AG04450 (cell line): ENCODE results near the gene CHTOP. TPM values are rescaled to one million over a fixed set of nuclear protein-coding genes. Genes with fewer than 3 reads are reported as not detected.

Experiments used
- CTCF ChIA-PET: fragments of 300-600, 350-600 bp; formaldehyde crosslinking; extraction: SDS; loops from one replicate; lab custom pipeline; 2022; ENCODE audit warnings: antibody characterized with exemption, inconsistent platforms; lab: Charles Lee
- POLR2A ChIA-PET: fragments of 350-600 bp; formaldehyde crosslinking; extraction: SDS; loops from one replicate; lab custom pipeline; 2021; ENCODE audit warnings: antibody characterized with exemption, inconsistent platforms; lab: Yijun Ruan, JAX
- DNase-seq: peaks from one replicate; pipeline ENCODE4 v3.0.0-alpha.2; 2011; ENCODE audit warnings: low read depth, low spot score
- H3K27ac ChIP-seq: one replicate; pipeline ENCODE4 v1.5.1; 2012; ENCODE audit warnings: low read depth, low read length, control low read depth
- H3K27me3 ChIP-seq: one replicate; pipeline ENCODE4 v1.6.0; 2012; ENCODE audit warnings: low read length; ENCODE audit not compliant: control insufficient read depth, insufficient read depth
- H3K4me3 ChIP-seq: 2 replicates; pipeline ENCODE4 v1.5.1; 2011; ENCODE audit warnings: mild to moderate bottlenecking, low read depth, low read length, control low read depth
- H3K9me3 ChIP-seq: 2 replicates; pipeline ENCODE4 v1.5.1; 2012; ENCODE audit warnings: low read length; ENCODE audit not compliant: control insufficient read depth, insufficient read depth
- CTCF ChIP-seq: IDR thresholded peaks from 2 replicates; pipeline ENCODE4 v1.5.1; 2011; ENCODE audit warnings: low read depth, low read length, control low read depth, inconsistent platforms
- polyA plus RNA-seq: library from polyadenylated mRNA; depleted of rRNA; stranded (reverse); fragments of >200 nt; gene quantifications from 2 replicates; pipeline ENCODE4 v1.2.3, GENCODE V29; 2011

Gene CHTOP
- polyA plus RNA-seq, 1 experiment, result 59.5 TPM

- no peaks in the 10 kb centered on the region for H3K27me3 ChIP-seq
- no peak overlapping the region for H3K27ac ChIP-seq
- H3K4me3 ChIP-seq, result no peak overlapping the region
- CTCF ChIA-PET, result interaction anchor here (1.6 to 2.6 kb wide), 3 partner anchors 25 to 142 kb away, joined by 5 to 13 read pairs (median 10); partner anchors contain the start of gene S100A13
- no peak for DNase-seq
- no peak for TF ChIP-seq CTCF
- no peaks in the 10 kb centered on the region for H3K9me3 ChIP-seq
- POLR2A ChIA-PET, result interaction anchor here (1.2 to 1.6 kb wide), 2 partner anchors 15 to 19 kb away, joined by 3 to 9 read pairs; partner anchors contain the start of gene CHTOP
These were observed 19.1 kb downstream of the CHTOP start for GRCh38 chr1:153652805-153653500.

GRCh38 chr1:153655333-153655732 lies 21.5 kb downstream of the CHTOP start:
- H3K4me3 ChIP-seq, result no peak overlapping the region
- TF ChIP-seq CTCF, result no peak
- no peaks in the 10 kb centered on the region for H3K27me3 ChIP-seq
- no peak for DNase-seq
- H3K27ac ChIP-seq, result no peak overlapping the region
- H3K9me3 ChIP-seq, result no peaks in the 10 kb centered on the region
- ChIA-PET POLR2A (no interaction called here), CTCF (interaction anchor here (1.0 kb wide), 2 partner anchors 28 to 144 kb away, joined by 4 to 5 read pairs; partner anchors contain the start of gene S100A13)

- peak; percentile 49 for DNase-seq
- H3K27ac ChIP-seq, result no peak within 1 kb of the TSS
- peak within 1 kb of the TSS; percentile 92 for H3K4me3 ChIP-seq
- TF ChIP-seq CTCF, result no peak; the same call in 1 of the 2 replicates
- ChIA-PET POLR2A (interaction anchor here (1.5 kb wide), 1 partner anchor 25 kb away, joined by 10 read pairs; the partner anchor contains the start of gene CHTOP), CTCF (interaction anchor here (0.7 to 1.9 kb wide), 6 partner anchors 31 to 487 kb away, joined by 3 to 8 read pairs (median 6); partner anchors contain the start of genes S100A1 and S100A13)
- H3K27me3 ChIP-seq, result no peaks in the 10 kb centered on the region
- H3K9me3 ChIP-seq, result no peaks in the 10 kb centered on the region
These were observed 24.7 kb downstream of the CHTOP start, which contains the start of gene SNAPIN for GRCh38 chr1:153658400-153659174. Gene SNAPIN, plus strand, starts transcription at chr1:153658703. Its CDS starts 41 bp downstream, at chr1:153658744.

GRCh38 chr1:153659175-153659534 lies 25.3 kb downstream of the CHTOP start:
- CTCF ChIA-PET, result interaction anchor here (0.7 to 1.9 kb wide), 6 partner anchors 31 to 486 kb away, joined by 3 to 8 read pairs (median 6); partner anchors contain the start of genes S100A1 and S100A13

More at GRCh38 chr1:153659175-153659534, 25.3 kb downstream of the CHTOP start:
- no peaks in the 10 kb centered on the region for H3K27me3 ChIP-seq
- no peak for TF ChIP-seq CTCF
- H3K27ac ChIP-seq, result no peak overlapping the region
- H3K4me3 ChIP-seq, result peak overlapping the region; percentile 92
- POLR2A ChIA-PET, result interaction anchor here (1.5 kb wide), 1 partner anchor 25 kb away, joined by 10 read pairs; the partner anchor contains the start of gene CHTOP
- no peak for DNase-seq
- no peaks in the 10 kb centered on the region for H3K9me3 ChIP-seq
